Sigmoid colon (tissue), 7 donors: Measurements from ENCODE around the gene GLTP. TPM values are rescaled to one million over a fixed set of nuclear protein-coding genes. Genes with fewer than 3 reads are reported as not detected.

ENCODE experiments used
- DNase-seq: peaks from one replicate; pipeline ENCODE4 v3.0.0-alpha.2; 2019
- H3K27ac ChIP-seq, 4 donors: fragments of 200-600 bp; sonication (generic); one replicate each; pipeline ENCODE4 v1.5.1; 2016 to 2019; ENCODE audit warnings: mild to moderate bottlenecking in 1 of 4
- H3K27me3 ChIP-seq, 3 donors: fragments of 200-600 bp; sonication (generic); one replicate each; pipeline ENCODE4 v1.5.1; 2019; ENCODE audit warnings: mild to moderate bottlenecking in 1 of 3
- H3K36me3 ChIP-seq, 4 donors: fragments of 200-600 bp; sonication (generic); one replicate each; pipeline ENCODE4 v1.5.1; 2016 to 2019
- H3K4me1 ChIP-seq, 4 donors: fragments of 200-600 bp; sonication (generic); one replicate each; pipeline ENCODE4 v1.5.1; 2017 to 2019
- H3K4me3 ChIP-seq, 4 donors: fragments of 200-600 bp; sonication (generic); one replicate each; pipeline ENCODE4 v1.5.1; 2017 to 2019; ENCODE audit warnings: mild to moderate bottlenecking in 2 of 4, moderate library complexity in 1 of 4
- H3K9me3 ChIP-seq, 4 donors: fragments of 200-600 bp in 3 of 4; sonication (generic) in 3 of 4; one replicate each; pipeline versions ENCODE4 v1.5.1 to v1.6.1; 2013 to 2019
- EP300 ChIP-seq, 4 donors: sonication (generic); formaldehyde crosslinking; IDR thresholded peaks; one replicate each; pipeline ENCODE4 v1.6.1; 2017; ENCODE audit warnings: antibody characterized with exemption in 4 of 4
- POLR2A ChIP-seq, 2 donors: fragments of 450-650 bp; IDR thresholded peaks; one replicate each; pipeline ENCODE4 v1.6.1; 2016; ENCODE audit warnings: antibody characterized with exemption in 2 of 2, mild to moderate bottlenecking in 2 of 2, moderate library complexity in 2 of 2
- POLR2AphosphoS5 ChIP-seq, 4 donors: sonication (generic); formaldehyde crosslinking; IDR thresholded peaks; one replicate each; pipeline ENCODE4 v1.6.1; 2017; ENCODE audit warnings: antibody characterized with exemption in 4 of 4
- WGBS, 2 donors: extraction: QIAGEN DNeasy Blood & Tissue Kit; methylation state at CpG; one replicate each; pipeline ENCODE4 v1.1.7; 2013; 5-methylcytosine and 5-hydroxymethylcytosine counted together
- intact Hi-C: fragments of 100-400 bp; cut with DNase I; formaldehyde crosslinking; loops from one replicate; pipeline ENCODE4 v1.15.1; 2023
- polyA plus RNA-seq, 3 donors: library from polyadenylated mRNA; stranded (reverse); fragments of 200-250 nt; gene quantifications; one replicate each; pipeline ENCODE4 v1.2.3, GENCODE V29; 2013
- total RNA-seq, 4 donors: library from RNA; depleted of rRNA; stranded (reverse); fragments of >200 nt; gene quantifications; one replicate each; pipeline ENCODE4 v1.1.0, GENCODE V29; 2016
- TF ChIP-seq, protein P1 (sequence below), 4 experiments: fragments of 450-650 bp in 3 of 4; fragments of 200-600 bp in 1 of 4; IDR thresholded peaks; one replicate each; pipeline ENCODE4 v1.5.1; 2016 to 2019; ENCODE audit warnings: antibody characterized with exemption in 4 of 4, mild to moderate bottlenecking in 3 of 4, moderate library complexity in 2 of 4
- donor health status: healthy with polysubstance abuse.
- donor health status: Bipolar disorder and iron deficiency.
- donor health status: healthy.

The GLTP gene
- total and polyA plus RNA-seq, 7 donors, result 33.5 to 105 (median 45.3) TPM

DNA sequence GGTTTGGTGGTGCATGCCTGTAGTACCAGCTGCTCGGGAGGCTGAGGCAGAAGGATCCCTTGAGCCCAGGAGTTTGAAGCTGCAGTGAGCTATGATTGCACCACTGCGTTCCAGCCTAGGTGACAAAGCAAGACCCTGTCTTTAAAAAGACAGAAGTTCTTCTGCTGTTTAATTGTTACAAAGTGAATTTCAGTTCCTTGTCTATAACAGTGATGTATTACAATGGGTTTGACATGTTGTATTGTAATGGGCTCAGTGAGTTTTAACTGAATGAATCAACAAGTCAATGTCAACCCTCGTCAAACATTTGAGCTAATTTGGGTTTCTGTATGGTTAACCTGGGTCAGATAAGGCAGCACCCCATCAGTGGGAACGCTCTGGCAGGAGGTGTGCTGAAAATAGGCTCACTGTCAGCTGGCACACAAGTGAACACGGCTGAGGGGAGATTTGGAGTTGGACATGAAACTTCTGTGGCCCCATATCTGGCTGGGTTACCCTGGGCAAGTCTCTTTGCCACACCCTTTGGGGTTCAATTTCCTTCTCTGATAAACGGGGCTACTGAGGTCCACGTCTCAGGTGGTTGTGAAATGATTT is 33.1 kb downstream of the GLTP start:
- intact Hi-C loops, result no loop called here

DNA sequence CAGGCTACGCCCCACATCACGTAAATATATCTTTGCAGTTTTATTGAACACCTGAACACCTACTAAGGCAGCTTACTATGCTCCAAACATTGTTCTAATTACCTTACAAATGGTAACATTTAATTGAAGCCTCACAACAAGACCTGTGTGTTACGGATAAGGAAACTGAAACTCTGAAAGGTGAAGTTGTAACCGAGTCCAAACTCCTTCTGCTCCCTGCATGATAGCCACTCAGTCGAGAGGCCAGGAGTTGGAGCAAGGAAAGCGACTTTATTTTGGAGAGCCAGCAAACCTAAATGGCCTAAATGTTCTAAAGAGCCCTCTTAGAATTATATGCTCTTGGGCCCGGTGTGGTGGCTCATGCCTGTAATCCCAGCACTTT is 34.5 kb downstream of the GLTP start:
- TF ChIP-seq EP300 (IDR thresholded peaks at IDR 0.05), result no peak
- TF ChIP-seq, protein P1, sequence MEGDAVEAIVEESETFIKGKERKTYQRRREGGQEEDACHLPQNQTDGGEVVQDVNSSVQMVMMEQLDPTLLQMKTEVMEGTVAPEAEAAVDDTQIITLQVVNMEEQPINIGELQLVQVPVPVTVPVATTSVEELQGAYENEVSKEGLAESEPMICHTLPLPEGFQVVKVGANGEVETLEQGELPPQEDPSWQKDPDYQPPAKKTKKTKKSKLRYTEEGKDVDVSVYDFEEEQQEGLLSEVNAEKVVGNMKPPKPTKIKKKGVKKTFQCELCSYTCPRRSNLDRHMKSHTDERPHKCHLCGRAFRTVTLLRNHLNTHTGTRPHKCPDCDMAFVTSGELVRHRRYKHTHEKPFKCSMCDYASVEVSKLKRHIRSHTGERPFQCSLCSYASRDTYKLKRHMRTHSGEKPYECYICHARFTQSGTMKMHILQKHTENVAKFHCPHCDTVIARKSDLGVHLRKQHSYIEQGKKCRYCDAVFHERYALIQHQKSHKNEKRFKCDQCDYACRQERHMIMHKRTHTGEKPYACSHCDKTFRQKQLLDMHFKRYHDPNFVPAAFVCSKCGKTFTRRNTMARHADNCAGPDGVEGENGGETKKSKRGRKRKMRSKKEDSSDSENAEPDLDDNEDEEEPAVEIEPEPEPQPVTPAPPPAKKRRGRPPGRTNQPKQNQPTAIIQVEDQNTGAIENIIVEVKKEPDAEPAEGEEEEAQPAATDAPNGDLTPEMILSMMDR (IDR thresholded peaks at IDR 0.05), result no peak
- no peak for TF ChIP-seq POLR2AphosphoS5 (IDR thresholded peaks at IDR 0.05)
- no peak for TF ChIP-seq POLR2A (IDR thresholded peaks at IDR 0.05)
- intact Hi-C loops, result loop anchor here (1.0 kb wide), 1 partner anchor 41 kb away; no protein-coding TSS in a partner anchor
- 47 to 76% methylated on average over 7 of the region's 7 CpGs for WGBS, 2 donors
- peaks cover 0 to 9% (median 4%) of the 10 kb centered on the region in 4 donors for H3K4me1 ChIP-seq
- no peaks in the 10 kb centered on the region for H3K27me3 ChIP-seq
- DNase-seq, result no peak
- H3K36me3 ChIP-seq, result no peaks in the 10 kb centered on the region
- no peak overlapping the region for H3K27ac ChIP-seq
- H3K4me3 ChIP-seq, result peak overlapping the region in 1 of 4 donors; percentile 18
- H3K9me3 ChIP-seq, result no peaks in the 10 kb centered on the region

More for the DNA sequence above, 33.1 kb downstream of the GLTP start:
- Histone ChIP-seq H3K4me1 (peaks cover 0 to 9% (median 4%) of the 10 kb centered on the region in 4 donors), H3K27ac (no peak overlapping the region), H3K4me3 (no peak overlapping the region), H3K9me3 (no peaks in the 10 kb centered on the region), H3K36me3 (peaks cover 0 to 3% (median under 1%) of the 10 kb centered on the region in 4 donors), H3K27me3 (no peaks in the 10 kb centered on the region)
- WGBS, 2 donors, result 38 to 60% methylated on average over 7 of the region's 7 CpGs
- TF ChIP-seq POLR2A (IDR thresholded peaks at IDR 0.05) (no peak), EP300 (IDR thresholded peaks at IDR 0.05) (no peak), POLR2AphosphoS5 (IDR thresholded peaks at IDR 0.05) (no peak)
- TF ChIP-seq, protein P1 (IDR thresholded peaks at IDR 0.05), result no peak
- no peak for DNase-seq

DNA sequence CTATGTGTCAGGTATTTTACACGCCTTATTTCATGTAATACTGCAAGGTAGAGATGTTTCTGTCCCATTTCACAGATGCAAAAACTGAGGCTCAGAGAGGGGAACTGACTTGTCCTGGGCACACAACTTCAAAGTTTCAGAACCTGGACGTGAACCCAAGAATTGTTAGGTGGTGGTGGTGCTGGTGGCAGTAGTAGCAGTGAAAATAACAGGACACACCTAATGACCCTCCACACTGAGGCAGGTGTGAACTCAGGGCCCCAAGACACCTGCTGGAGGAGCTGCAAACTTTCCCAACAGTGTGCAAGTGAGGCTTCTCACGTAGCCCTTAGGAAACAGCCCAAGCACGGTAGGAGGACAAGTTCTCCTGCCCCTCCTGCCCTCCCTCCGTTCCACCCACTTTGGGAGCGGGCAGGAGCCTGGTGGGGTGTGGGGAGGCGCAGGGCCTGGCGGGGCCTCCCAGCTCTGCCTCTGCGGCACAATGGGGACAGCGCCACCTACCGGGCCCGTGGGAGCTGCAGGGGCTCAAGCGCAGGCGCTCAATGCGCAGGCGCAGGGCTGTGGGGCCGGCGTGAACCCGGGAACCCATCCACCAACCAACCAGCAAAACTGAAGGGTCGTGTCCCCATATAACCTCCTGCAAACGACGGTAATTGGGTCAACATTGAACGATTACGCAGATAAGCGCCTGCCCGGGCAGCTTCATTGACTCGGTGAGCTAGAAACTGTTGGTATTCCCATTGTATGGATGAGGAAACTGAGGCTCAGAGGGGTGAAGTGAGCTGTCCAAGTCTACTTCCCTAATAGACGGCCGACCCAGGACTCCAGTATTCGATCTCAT is 35.1 kb downstream of the GLTP start:
- H3K27ac ChIP-seq, result no peak overlapping the region
- 5 to 12% methylated on average over 30 of the region's 30 CpGs for WGBS, 2 donors
- intact Hi-C loops, result loop anchor here (1.0 kb wide), 1 partner anchor 40 kb away; no protein-coding TSS in a partner anchor
- H3K4me3 ChIP-seq, result peak overlapping the region in 2 of 4 donors; percentile 18 to 35
- DNase-seq, result peak; percentile 90
- H3K27me3 ChIP-seq, result no peaks in the 10 kb centered on the region
- no peaks in the 10 kb centered on the region for H3K9me3 ChIP-seq
- peaks cover 0 to 9% (median 4%) of the 10 kb centered on the region in 4 donors for H3K4me1 ChIP-seq
- no peaks in the 10 kb centered on the region for H3K36me3 ChIP-seq
- TF ChIP-seq, protein P1 (IDR thresholded peaks at IDR 0.05), result peak; percentile 79 to 99 (median 90)
- TF ChIP-seq POLR2AphosphoS5 (IDR thresholded peaks at IDR 0.05) (no peak), EP300 (IDR thresholded peaks at IDR 0.05) (no peak)

DNA sequence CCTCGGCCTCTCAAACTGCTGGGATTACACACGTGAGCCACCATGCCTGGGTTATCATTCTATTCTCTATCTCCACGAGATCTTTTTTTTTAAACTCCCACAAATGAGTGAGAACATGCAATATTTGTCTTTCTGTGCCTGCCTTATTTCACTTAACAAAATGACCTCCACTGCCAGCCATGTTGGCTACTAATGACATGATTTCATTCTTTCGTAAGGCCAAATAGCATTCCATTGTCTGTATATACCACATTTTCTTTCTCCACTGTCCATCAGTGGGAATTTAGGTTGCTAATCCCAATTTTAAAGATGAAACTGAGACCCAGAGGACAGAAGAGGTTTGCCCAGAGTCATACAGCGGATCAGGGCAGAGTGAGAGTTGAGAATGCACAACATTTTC is 36.2 kb downstream of the GLTP start:
- Histone ChIP-seq H3K4me3 (no peak overlapping the region), H3K9me3 (no peaks in the 10 kb centered on the region), H3K4me1 (peaks cover 0 to 9% (median 4%) of the 10 kb centered on the region in 4 donors), H3K36me3 (no peaks in the 10 kb centered on the region), H3K27ac (no peak overlapping the region), H3K27me3 (peaks cover 0 to 5% (median 0%) of the 10 kb centered on the region in 3 donors)
- WGBS, 2 donors, result 77 to 84% methylated on average over 5 of the region's 5 CpGs
- no peak for DNase-seq
- intact Hi-C loops, result no loop called here
- TF ChIP-seq EP300 (IDR thresholded peaks at IDR 0.05) (no peak), POLR2A (IDR thresholded peaks at IDR 0.05) (no peak), POLR2AphosphoS5 (IDR thresholded peaks at IDR 0.05) (no peak)
- TF ChIP-seq, protein P1 (IDR thresholded peaks at IDR 0.05), result no peak
